WTC11 (cell line): ENCODE measurements around the gene ANO4. TPM values are rescaled to one million over a fixed set of nuclear protein-coding genes. Genes with fewer than 3 reads are reported as not detected.

Experiments
- ATAC-seq: fragments of 200-7000 bp; cut with Tn5 transposase; 2 replicates; pipeline ENCODE4 v1.10.0; 2021; ENCODE audit warnings: mild to moderate bottlenecking, moderate library complexity
- CTCF ChIA-PET: fragments of 300-600 bp; sonication (Branson Sonifier 250); formaldehyde crosslinking; loops from one replicate; lab custom pipeline; 2021; ENCODE audit warnings: antibody characterized with exemption; lab: Charles Lee
- POLR2A ChIA-PET: fragments of 350-600 bp; sonication (Branson Sonifier 250); formaldehyde crosslinking; loops from one replicate; lab custom pipeline; 2021; ENCODE audit warnings: antibody characterized with exemption; lab: Charles Lee
- DNase-seq: peaks from one replicate; pipeline ENCODE4 v3.0.0; 2021; ENCODE audit warnings: low spot score
- H3K27ac Mint-ChIP-seq: 2 replicates; pipeline ENCODE4 v1.8.0; 2021; ENCODE audit warnings: mixed read lengths
- H3K27me3 Mint-ChIP-seq: 2 replicates; pipeline ENCODE4 v1.8.0; 2021; ENCODE audit warnings: low read depth, mild to moderate bottlenecking, moderate library complexity, mixed read lengths
- H3K36me3 Mint-ChIP-seq: 2 replicates; pipeline ENCODE4 v1.8.0; 2021; ENCODE audit warnings: mixed read lengths
- H3K4me1 Mint-ChIP-seq: 2 replicates; pipeline ENCODE4 v1.8.0; 2022; ENCODE audit warnings: mixed read lengths
- H3K4me3 Mint-ChIP-seq: 2 replicates; pipeline ENCODE4 v1.8.0; 2021; ENCODE audit warnings: mild to moderate bottlenecking, moderate library complexity, mixed read lengths
- H3K9me3 Mint-ChIP-seq: 2 replicates; pipeline ENCODE4 v1.8.0; 2021; ENCODE audit warnings: mixed read lengths
- AFF4 ChIP-seq: sonication (generic); formaldehyde crosslinking; IDR thresholded peaks from 2 replicates; pipeline ENCODE4 v1.8.1; 2023; ENCODE audit warnings: mild to moderate bottlenecking, missing genetic modification reagents, borderline replicate concordance
- EMX1 ChIP-seq: fragments of 250-450 bp; sonication (Bioruptor Pico); IDR thresholded peaks from 2 replicates; pipeline ENCODE4 v1.8.0; 2021; ENCODE audit warnings: mild to moderate bottlenecking
- FOXJ3 ChIP-seq: sonication (generic); formaldehyde crosslinking; IDR thresholded peaks from 2 replicates; pipeline ENCODE4 v1.9.0; 2021; ENCODE audit warnings: missing genetic modification reagents, mild to moderate bottlenecking, borderline replicate concordance
- HMGXB4 ChIP-seq: sonication (generic); formaldehyde crosslinking; IDR thresholded peaks from 2 replicates; pipeline ENCODE4 v1.8.1; 2023; ENCODE audit warnings: mild to moderate bottlenecking, moderate library complexity, missing genetic modification reagents
- IRF2 ChIP-seq: sonication (generic); formaldehyde crosslinking; IDR thresholded peaks from 2 replicates; pipeline ENCODE4 v1.8.0; 2022; ENCODE audit warnings: low read depth, missing genetic modification reagents, borderline replicate concordance
- JUN ChIP-seq: sonication (generic); formaldehyde crosslinking; IDR thresholded peaks from 2 replicates; pipeline ENCODE4 v1.8.0; 2023; ENCODE audit warnings: mild to moderate bottlenecking, missing genetic modification reagents
- NFE2L1 ChIP-seq: sonication (generic); formaldehyde crosslinking; IDR thresholded peaks from 2 replicates; pipeline ENCODE4 v1.8.1; 2023; ENCODE audit warnings: missing genetic modification reagents
- PRDM15 ChIP-seq: sonication (generic); formaldehyde crosslinking; IDR thresholded peaks from 2 replicates; pipeline ENCODE4 v1.8.0; 2022; ENCODE audit warnings: missing genetic modification reagents
- RELA ChIP-seq: sonication (generic); formaldehyde crosslinking; IDR thresholded peaks from 2 replicates; pipeline ENCODE4 v1.8.1; 2022; ENCODE audit warnings: missing genetic modification reagents, mild to moderate bottlenecking, borderline replicate concordance
- TP53 ChIP-seq: sonication (generic); formaldehyde crosslinking; IDR thresholded peaks from 2 replicates; pipeline ENCODE4 v1.8.1; 2023; ENCODE audit warnings: mild to moderate bottlenecking, missing genetic modification reagents
- ZBTB21 ChIP-seq: sonication (generic); formaldehyde crosslinking; IDR thresholded peaks from 2 replicates; pipeline ENCODE4 v1.8.1; 2023; ENCODE audit warnings: mild to moderate bottlenecking, missing genetic modification reagents, borderline replicate concordance
- ZNF423 ChIP-seq: fragments of 250-450 bp; sonication (Bioruptor Pico); IDR thresholded peaks from 2 replicates; pipeline ENCODE4 v2.1.2; 2022; ENCODE audit warnings: mild to moderate bottlenecking, moderate library complexity
- total RNA-seq: library from RNA; stranded (reverse); gene quantifications from 3 replicates; pipeline ENCODE4 v1.2.3, GENCODE V29; 2021

The ANO4 gene
- total RNA-seq, 1 experiment from 2014 or later: 2.6 TPM

GRCh38 chr12:100982511-100983183 is 188.1 kb downstream of the ANO4 start (continued):
- TF ChIP-seq HMGXB4: no peak
- TF ChIP-seq, all 79 proteins: peak for 0

GRCh38 chr12:100984796-100985195 is 190.2 kb downstream of the ANO4 start:
- POLR2A ChIA-PET: no interaction called here
- TF ChIP-seq IRF2 (CRISPR knock-in tag): no peak
- TF ChIP-seq AFF4 (CRISPR knock-in tag): no peak
- no peak for TF ChIP-seq FOXJ3
- TF ChIP-seq JUN (CRISPR knock-in tag): no peak
- TF ChIP-seq EMX1: no peak
- no peak for TF ChIP-seq ZBTB21 (CRISPR knock-in tag)
- no peak for TF ChIP-seq RELA (CRISPR knock-in tag)
- TF ChIP-seq ZNF423 (CRISPR knock-in tag): no peak
- TF ChIP-seq TP53 (CRISPR knock-in tag): no peak
- Mint-ChIP-seq H3K4me3 (no peak overlapping the region), H3K36me3 (no peaks in the 10 kb centered on the region), H3K9me3 (peaks cover 4% of the 10 kb centered on the region; the same call in 1 of the 2 replicates), H3K27ac (no peak overlapping the region), H3K27me3 (no peaks in the 10 kb centered on the region), H3K4me1 (peaks cover 37% of the 10 kb centered on the region)
- CTCF ChIA-PET: no interaction called here
- ATAC-seq (no peak), DNase-seq (no peak)

GRCh38 chr12:100986595-100987547 is 192.3 kb downstream of the ANO4 start:
- DNase-seq (peak; percentile 23), ATAC-seq (peak; percentile 44)
- Mint-ChIP-seq H3K27ac (peak overlapping the region; percentile 99; the same call in 1 of the 2 replicates), H3K27me3 (no peaks in the 10 kb centered on the region), H3K4me1 (peaks cover 29% of the 10 kb centered on the region), H3K4me3 (no peak overlapping the region), H3K36me3 (no peaks in the 10 kb centered on the region), H3K9me3 (peaks cover 6% of the 10 kb centered on the region; the same call in 1 of the 2 replicates)
- ChIA-PET POLR2A (no interaction called here), CTCF (interaction anchor here (0.6 to 1.0 kb wide), 2 partner anchors 159 to 862 kb away, joined by 3 to 4 read pairs; no protein-coding TSS in a partner anchor)
- TF ChIP-seq NFE2L1 (CRISPR knock-in tag) (no peak), PRDM15 (CRISPR knock-in tag) (peak; percentile 94)
